ENCODE data around the gene DDO.

- TF ChIP-seq CTCF (IDR thresholded peaks at IDR 0.05), result no peak
- no peak for TF ChIP-seq ZFX (IDR thresholded peaks at IDR 0.05; ENCODE audit: borderline replicate concordance)
Measured at GRCh38 chr6:110366256-110366655, 49.1 kb downstream of the DDO start.
